Subcutaneous abdominal adipose tissue (tissue), 5 donors: ENCODE data around the gene ENTPD8.

Experiments
- H3K27ac ChIP-seq: one replicate; pipeline ENCODE4 v1.7.0; 2013; ENCODE audit warnings: low read depth, mild to moderate bottlenecking, inconsistent platforms, low read length, moderate library complexity
- H3K27me3 ChIP-seq, 5 donors: one replicate each; pipeline ENCODE4 v1.7.0; 2013; ENCODE audit warnings: low read length in 5 of 5, inconsistent platforms in 1 of 5; ENCODE audit not compliant: control insufficient read depth in 5 of 5, insufficient read depth in 4 of 5
- H3K36me3 ChIP-seq, 5 donors: one replicate each; pipeline ENCODE4 v1.7.0; 2013; ENCODE audit warnings: low read length in 5 of 5; ENCODE audit not compliant: control insufficient read depth in 5 of 5, insufficient read depth in 5 of 5
- H3K4me1 ChIP-seq, 5 donors: one replicate each; pipeline ENCODE4 v1.7.0; 2013; ENCODE audit warnings: low read length in 5 of 5, mild to moderate bottlenecking in 3 of 5, moderate library complexity in 1 of 5; ENCODE audit not compliant: control insufficient read depth in 5 of 5, insufficient read depth in 5 of 5
- H3K4me3 ChIP-seq, 5 donors: one replicate each; pipeline ENCODE4 v1.7.0; 2013; ENCODE audit warnings: low read length in 5 of 5, low read depth in 1 of 5
- H3K9ac ChIP-seq, 5 donors: one replicate each; pipeline ENCODE4 v1.7.0; 2013; ENCODE audit warnings: low read length in 5 of 5, mild to moderate bottlenecking in 4 of 5, moderate library complexity in 3 of 5
- H3K9me3 ChIP-seq, 5 donors: one replicate each; pipeline ENCODE4 v1.7.0; 2013; ENCODE audit warnings: low read length in 5 of 5; ENCODE audit not compliant: control insufficient read depth in 5 of 5
- donor health status: healthy.
- donor health status: healthy.
- donor health status: healthy.
- donor health status: healthy.
- donor health status: healthy.

ENTPD8 gene

GRCh38 chr9:137436761-137437600 lies 4.2 kb downstream of the ENTPD8 start:
- Histone ChIP-seq H3K9ac (no peak overlapping the region), H3K27ac (no peak overlapping the region), H3K4me3 (no peak overlapping the region), H3K9me3 (peaks cover 0 to under 1% (median 0%) of the 10 kb centered on the region in 5 donors), H3K27me3 (peaks cover 5 to 30% (median 20%) of the 10 kb centered on the region in 5 donors), H3K4me1 (peaks cover 0 to 9% (median 4%) of the 10 kb centered on the region in 5 donors), H3K36me3 (no peaks in the 10 kb centered on the region)

GRCh38 chr9:137435980-137436760 lies 5.0 kb downstream of the ENTPD8 start:
- no peaks in the 10 kb centered on the region for H3K9me3 ChIP-seq
- H3K4me3 ChIP-seq = no peak overlapping the region
- no peak overlapping the region for H3K9ac ChIP-seq

GRCh38 chr9:137435381-137435891 lies 5.7 kb downstream of the ENTPD8 start:
- Histone ChIP-seq H3K27me3 (peaks cover 5 to 30% (median 23%) of the 10 kb centered on the region in 5 donors), H3K36me3 (no peaks in the 10 kb centered on the region), H3K9ac (no peak overlapping the region)

More at GRCh38 chr9:137435980-137436760, 5.0 kb downstream of the ENTPD8 start:
- Histone ChIP-seq H3K27ac (no peak overlapping the region), H3K36me3 (no peaks in the 10 kb centered on the region), H3K4me1 (peaks cover 0 to 5% (median 0%) of the 10 kb centered on the region in 5 donors), H3K27me3 (peaks cover 5 to 30% (median 20%) of the 10 kb centered on the region in 5 donors)

GRCh38 chr9:137434498-137435380 lies 6.4 kb downstream of the ENTPD8 start:
- Histone ChIP-seq H3K4me3 (no peak overlapping the region), H3K27me3 (peaks cover 9 to 30% (median 23%) of the 10 kb centered on the region in 5 donors), H3K9ac (no peak overlapping the region), H3K36me3 (no peaks in the 10 kb centered on the region), H3K9me3 (no peaks in the 10 kb centered on the region), H3K27ac (no peak overlapping the region), H3K4me1 (peaks cover 0 to 5% (median 0%) of the 10 kb centered on the region in 5 donors)

More at GRCh38 chr9:137435381-137435891, 5.7 kb downstream of the ENTPD8 start:
- H3K27ac ChIP-seq = no peak overlapping the region
- H3K9me3 ChIP-seq = no peaks in the 10 kb centered on the region
- H3K4me3 ChIP-seq = no peak overlapping the region
- peaks cover 0 to 5% (median 0%) of the 10 kb centered on the region in 5 donors for H3K4me1 ChIP-seq

- Histone ChIP-seq H3K4me1 (peaks cover 0 to 5% (median 0%) of the 10 kb centered on the region in 5 donors), H3K9ac (no peak overlapping the region), H3K36me3 (no peaks in the 10 kb centered on the region), H3K27me3 (peaks cover 6 to 23% (median 20%) of the 10 kb centered on the region in 5 donors), H3K27ac (no peak overlapping the region), H3K4me3 (no peak overlapping the region), H3K9me3 (no peaks in the 10 kb centered on the region)
Measured at GRCh38 chr9:137433916-137434431, 7.2 kb downstream of the ENTPD8 start.

GRCh38 chr9:137433349-137433915 lies 7.7 kb downstream of the ENTPD8 start:
- peaks cover 0 to 5% (median 0%) of the 10 kb centered on the region in 5 donors for H3K4me1 ChIP-seq
- H3K27ac ChIP-seq = no peak overlapping the region
- H3K9ac ChIP-seq = no peak overlapping the region
- H3K4me3 ChIP-seq = no peak overlapping the region
- H3K36me3 ChIP-seq = no peaks in the 10 kb centered on the region
- peaks cover 4 to 21% (median 17%) of the 10 kb centered on the region in 5 donors for H3K27me3 ChIP-seq
- H3K9me3 ChIP-seq = no peaks in the 10 kb centered on the region

GRCh38 chr9:137432687-137433348 lies 8.3 kb downstream of the ENTPD8 start:
- no peaks in the 10 kb centered on the region for H3K9me3 ChIP-seq
- H3K4me1 ChIP-seq = peaks cover 0 to 5% (median 0%) of the 10 kb centered on the region in 5 donors
- no peak overlapping the region for H3K4me3 ChIP-seq
- no peaks in the 10 kb centered on the region for H3K36me3 ChIP-seq
- H3K27me3 ChIP-seq = peaks cover 4 to 18% (median 13%) of the 10 kb centered on the region in 5 donors
- no peak overlapping the region for H3K27ac ChIP-seq
- no peak overlapping the region for H3K9ac ChIP-seq

GRCh38 chr9:137431416-137431931 lies 9.7 kb downstream of the ENTPD8 start:
- H3K4me1 ChIP-seq = peaks cover 0 to 5% (median 0%) of the 10 kb centered on the region in 5 donors

More at GRCh38 chr9:137431416-137431931, 9.7 kb downstream of the ENTPD8 start:
- Histone ChIP-seq H3K4me3 (no peak overlapping the region), H3K27me3 (peaks cover 4 to 6% (median 5%) of the 10 kb centered on the region in 5 donors), H3K27ac (no peak overlapping the region), H3K9me3 (no peaks in the 10 kb centered on the region), H3K9ac (no peak overlapping the region), H3K36me3 (no peaks in the 10 kb centered on the region)
